ENCODE data around the gene RPTOR.

The RPTOR gene

DNA sequence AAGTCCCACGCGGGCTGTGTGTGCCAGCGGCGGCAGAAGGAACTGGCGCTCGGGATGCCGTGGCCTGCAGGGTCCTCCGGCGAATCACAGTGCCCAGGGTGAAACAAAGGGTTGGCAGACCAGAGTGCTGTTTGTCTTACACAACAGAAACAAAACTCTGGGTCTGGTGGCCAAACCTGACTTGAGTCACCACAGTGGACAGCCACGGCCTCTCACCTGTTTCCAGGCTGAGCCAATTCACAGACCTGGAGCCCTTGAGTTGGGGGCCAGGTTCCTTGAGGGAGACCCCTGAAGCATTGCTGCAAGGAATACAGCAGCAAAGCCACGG is 444.9 kb downstream of the RPTOR start:
- Histone ChIP-seq H2BK5ac (ENCODE audit: low read length) (no peak overlapping the region), H3K4me2 (ENCODE audit: insufficient read depth, low read length, poor library complexity, severe bottlenecking) (no peak overlapping the region), H3K79me1 (ENCODE audit: low read depth, low read length) (peaks cover 4% of the 10 kb centered on the region), H3K27me3 (ENCODE audit: control insufficient read depth in 3 of 3, insufficient read depth in 3 of 3, low read depth in 1 of 3, low read length in 3 of 3) (peaks cover 0 to 5% (median 3%) of the 10 kb centered on the region in 3 experiments), H3K36me3 (replicated peaks in 1 of 2; ENCODE audit: control insufficient read depth in 2 of 2, insufficient read depth in 2 of 2, low read length in 2 of 2) (no peaks in the 10 kb centered on the region), H3K23ac (ENCODE audit: low read depth, low read length, poor library complexity) (peak overlapping the region; percentile 80), H3K14ac (ENCODE audit: low read length) (peak overlapping the region; percentile 63), H3K4ac (ENCODE audit: low read length) (peak overlapping the region; percentile 19), H2AK5ac (ENCODE audit: low read depth, low read length) (peak overlapping the region; percentile 96), H3K27ac (replicated peaks; ENCODE audit: low read length) (no peak overlapping the region), H3K18ac (ENCODE audit: low read length) (peak overlapping the region; percentile 15), H2BK15ac (ENCODE audit: low read length) (peak overlapping the region; percentile 45), H3K9me3 (replicated peaks in 1 of 2; ENCODE audit: control insufficient read depth in 2 of 2, insufficient read depth in 1 of 2, low read depth in 1 of 2, low read length in 2 of 2) (no peaks in the 10 kb centered on the region), H4K91ac (ENCODE audit: low read depth, low read length, poor library complexity) (no peak overlapping the region), H3K4me3 (ENCODE audit: low read length in 2 of 2) (no peak overlapping the region), H2BK12ac (ENCODE audit: low read length) (peak overlapping the region; percentile 77), H3K4me1 (ENCODE audit: control insufficient read depth in 2 of 2, insufficient read depth in 1 of 2, low read depth in 1 of 2, low read length in 2 of 2) (peaks cover 7 to 25% of the 10 kb centered on the region in 2 donors), H4K8ac (ENCODE audit: low read depth, low read length) (no peak overlapping the region), H2AFZ (ENCODE audit: low read length) (peak overlapping the region; percentile 87), H2BK120ac (ENCODE audit: low read depth, low read length) (no peak overlapping the region), H3K9ac (ENCODE audit: low read depth, low read length, poor library complexity) (no peak overlapping the region)
- WGBS, 2 donors (ENCODE audit: extremely low coverage in 2 of 2, insufficient read length in 2 of 2, insufficient replicate concordance in 1 of 2), result no CpG with 5 or more reads among the region's 11 CpGs
- DNase-seq (ENCODE audit: low spot score), result no peak

- Histone ChIP-seq H3K79me1 (ENCODE audit: low read depth, low read length) (peaks cover 4% of the 10 kb centered on the region), H2BK5ac (ENCODE audit: low read length) (no peak overlapping the region), H3K4me2 (ENCODE audit: insufficient read depth, low read length, poor library complexity, severe bottlenecking) (peak overlapping the region; percentile 57), H3K18ac (ENCODE audit: low read length) (peak overlapping the region; percentile 94), H3K36me3 (replicated peaks in 1 of 2; ENCODE audit: control insufficient read depth in 2 of 2, insufficient read depth in 2 of 2, low read length in 2 of 2) (peaks cover 3 to 12% of the 10 kb centered on the region in 2 donors), H3K27ac (replicated peaks; ENCODE audit: low read length) (no peak overlapping the region), H3K27me3 (ENCODE audit: control insufficient read depth in 3 of 3, insufficient read depth in 3 of 3, low read depth in 1 of 3, low read length in 3 of 3) (peaks cover 0 to 5% (median 3%) of the 10 kb centered on the region in 3 experiments), H2AK5ac (ENCODE audit: low read depth, low read length) (peak overlapping the region; percentile 63), H2AFZ (ENCODE audit: low read length) (peak overlapping the region; percentile 90), H4K8ac (ENCODE audit: low read depth, low read length) (no peak overlapping the region), H2BK120ac (ENCODE audit: low read depth, low read length) (no peak overlapping the region), H3K9ac (ENCODE audit: low read depth, low read length, poor library complexity) (no peak overlapping the region), H3K23ac (ENCODE audit: low read depth, low read length, poor library complexity) (peak overlapping the region; percentile 73), H4K91ac (ENCODE audit: low read depth, low read length, poor library complexity) (no peak overlapping the region), H2BK12ac (ENCODE audit: low read length) (peak overlapping the region; percentile 31), H3K9me3 (replicated peaks in 1 of 2; ENCODE audit: control insufficient read depth in 2 of 2, insufficient read depth in 1 of 2, low read depth in 1 of 2, low read length in 2 of 2) (no peaks in the 10 kb centered on the region), H3K4me1 (ENCODE audit: control insufficient read depth in 2 of 2, insufficient read depth in 1 of 2, low read depth in 1 of 2, low read length in 2 of 2) (peaks cover 4 to 18% of the 10 kb centered on the region in 2 donors), H2BK15ac (ENCODE audit: low read length) (peak overlapping the region; percentile 100), H3K4me3 (ENCODE audit: low read length in 2 of 2) (peak overlapping the region; percentile 73 to 95), H3K14ac (ENCODE audit: low read length) (no peak overlapping the region), H3K4ac (ENCODE audit: low read length) (no peak overlapping the region)
- WGBS, 2 donors (ENCODE audit: extremely low coverage in 2 of 2, insufficient read length in 2 of 2, insufficient replicate concordance in 1 of 2), result no CpG with 5 or more reads among the region's 22 CpGs
- no peak for DNase-seq (ENCODE audit: low spot score)
These were observed 446.4 kb downstream of the RPTOR start for GRCh38 chr17:80990921-80991644.

- peak; percentile 57 for DNase-seq (ENCODE audit: low spot score)
- peaks cover 8 to 18% of the 10 kb centered on the region in 2 donors for H3K36me3 ChIP-seq (replicated peaks in 1 of 2; ENCODE audit: control insufficient read depth in 2 of 2, insufficient read depth in 2 of 2, low read length in 2 of 2)
- no peak within 1 kb of the TSS for H3K4ac ChIP-seq (ENCODE audit: low read length)
- H3K4me2 ChIP-seq (ENCODE audit: insufficient read depth, low read length, poor library complexity, severe bottlenecking), result peak within 1 kb of the TSS; percentile 94
- no peak within 1 kb of the TSS for H4K91ac ChIP-seq (ENCODE audit: low read depth, low read length, poor library complexity)
- H3K9me3 ChIP-seq (replicated peaks in 1 of 2; ENCODE audit: control insufficient read depth in 2 of 2, insufficient read depth in 1 of 2, low read depth in 1 of 2, low read length in 2 of 2), result no peaks in the 10 kb centered on the region
- peak within 1 kb of the TSS; percentile 94 for H3K18ac ChIP-seq (ENCODE audit: low read length)
- H2BK15ac ChIP-seq (ENCODE audit: low read length), result peak within 1 kb of the TSS; percentile 100
- peaks cover 4 to 18% of the 10 kb centered on the region in 2 donors for H3K4me1 ChIP-seq (ENCODE audit: control insufficient read depth in 2 of 2, insufficient read depth in 1 of 2, low read depth in 1 of 2, low read length in 2 of 2)
- no peak within 1 kb of the TSS for H4K8ac ChIP-seq (ENCODE audit: low read depth, low read length)
- H2AFZ ChIP-seq (ENCODE audit: low read length), result peak within 1 kb of the TSS; percentile 90
- peak within 1 kb of the TSS; percentile 21 for H3K14ac ChIP-seq (ENCODE audit: low read length)
- peaks cover 4% of the 10 kb centered on the region for H3K79me1 ChIP-seq (ENCODE audit: low read depth, low read length)
- peak within 1 kb of the TSS; percentile 73 for H3K23ac ChIP-seq (ENCODE audit: low read depth, low read length, poor library complexity)
- peak within 1 kb of the TSS; percentile 31 for H2BK12ac ChIP-seq (ENCODE audit: low read length)
- peak within 1 kb of the TSS; percentile 73 to 95 for H3K4me3 ChIP-seq (ENCODE audit: low read length in 2 of 2)
- H3K9ac ChIP-seq (ENCODE audit: low read depth, low read length, poor library complexity), result peak within 1 kb of the TSS; percentile 93
- WGBS, 2 donors (ENCODE audit: extremely low coverage in 2 of 2, insufficient read length in 2 of 2, insufficient replicate concordance in 1 of 2), result no CpG with 5 or more reads among the region's 66 CpGs
- H2AK5ac ChIP-seq (ENCODE audit: low read depth, low read length), result peak within 1 kb of the TSS; percentile 92
- no peak within 1 kb of the TSS for H3K27ac ChIP-seq (replicated peaks; ENCODE audit: low read length)
- peak within 1 kb of the TSS; percentile 81 for H2BK120ac ChIP-seq (ENCODE audit: low read depth, low read length)
- peaks cover 0 to 5% (median 3%) of the 10 kb centered on the region in 3 experiments for H3K27me3 ChIP-seq (ENCODE audit: control insufficient read depth in 3 of 3, insufficient read depth in 3 of 3, low read depth in 1 of 3, low read length in 3 of 3)
- H2BK5ac ChIP-seq (ENCODE audit: low read length), result peak within 1 kb of the TSS; percentile 66
These were observed 447.0 kb downstream of the RPTOR start, which contains the start of gene CHMP6 for GRCh38 chr17:80991645-80992076. Gene CHMP6, plus strand, starts transcription at chr17:80991841. Its CDS starts 78 bp downstream, at chr17:80991919.

All from neuronal stem cell (in vitro differentiated cells).